Measurements from ENCODE around the gene NPBWR2. TPM values are rescaled to one million over a fixed set of nuclear protein-coding genes. Genes with fewer than 3 reads are reported as not detected.
"Not testable (repeated sequence)": the region's sequence is repeated elsewhere in the genome, so short reads cannot be mapped to it uniquely, and the experiment has no call there.

Gene NPBWR2
- total RNA-seq, 1 donor: not detected

DNA sequence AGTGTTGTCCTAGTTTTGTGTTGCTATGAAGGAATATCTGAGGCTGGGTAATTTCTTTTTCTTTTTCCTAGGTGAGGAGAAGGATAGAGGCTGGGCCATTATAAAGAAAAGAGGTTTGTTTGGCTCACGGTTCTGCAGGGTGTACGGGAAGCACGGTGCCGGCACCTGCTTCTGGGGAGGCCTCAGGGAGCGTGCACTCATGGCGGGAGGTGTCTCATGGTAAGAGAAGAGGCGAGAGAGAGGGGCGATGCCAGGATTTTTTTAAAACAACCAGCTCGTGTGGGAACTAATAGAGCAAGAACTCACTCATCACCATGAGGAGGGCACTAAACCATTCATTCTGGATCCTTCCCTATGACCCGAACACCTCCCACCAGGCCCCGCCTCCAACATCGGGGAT is 14.2 kb upstream of the NPBWR2 start:
- H3K4me3 ChIP-seq (ENCODE audit: low read depth, low read length): no peak overlapping the region
- DNase-seq (ENCODE audit: low read depth): no peak
- TF ChIP-seq, protein P1, sequence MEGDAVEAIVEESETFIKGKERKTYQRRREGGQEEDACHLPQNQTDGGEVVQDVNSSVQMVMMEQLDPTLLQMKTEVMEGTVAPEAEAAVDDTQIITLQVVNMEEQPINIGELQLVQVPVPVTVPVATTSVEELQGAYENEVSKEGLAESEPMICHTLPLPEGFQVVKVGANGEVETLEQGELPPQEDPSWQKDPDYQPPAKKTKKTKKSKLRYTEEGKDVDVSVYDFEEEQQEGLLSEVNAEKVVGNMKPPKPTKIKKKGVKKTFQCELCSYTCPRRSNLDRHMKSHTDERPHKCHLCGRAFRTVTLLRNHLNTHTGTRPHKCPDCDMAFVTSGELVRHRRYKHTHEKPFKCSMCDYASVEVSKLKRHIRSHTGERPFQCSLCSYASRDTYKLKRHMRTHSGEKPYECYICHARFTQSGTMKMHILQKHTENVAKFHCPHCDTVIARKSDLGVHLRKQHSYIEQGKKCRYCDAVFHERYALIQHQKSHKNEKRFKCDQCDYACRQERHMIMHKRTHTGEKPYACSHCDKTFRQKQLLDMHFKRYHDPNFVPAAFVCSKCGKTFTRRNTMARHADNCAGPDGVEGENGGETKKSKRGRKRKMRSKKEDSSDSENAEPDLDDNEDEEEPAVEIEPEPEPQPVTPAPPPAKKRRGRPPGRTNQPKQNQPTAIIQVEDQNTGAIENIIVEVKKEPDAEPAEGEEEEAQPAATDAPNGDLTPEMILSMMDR (IDR thresholded peaks at IDR 0.05; ENCODE audit: insufficient read depth, low read depth, low read length): no peak

DNA sequence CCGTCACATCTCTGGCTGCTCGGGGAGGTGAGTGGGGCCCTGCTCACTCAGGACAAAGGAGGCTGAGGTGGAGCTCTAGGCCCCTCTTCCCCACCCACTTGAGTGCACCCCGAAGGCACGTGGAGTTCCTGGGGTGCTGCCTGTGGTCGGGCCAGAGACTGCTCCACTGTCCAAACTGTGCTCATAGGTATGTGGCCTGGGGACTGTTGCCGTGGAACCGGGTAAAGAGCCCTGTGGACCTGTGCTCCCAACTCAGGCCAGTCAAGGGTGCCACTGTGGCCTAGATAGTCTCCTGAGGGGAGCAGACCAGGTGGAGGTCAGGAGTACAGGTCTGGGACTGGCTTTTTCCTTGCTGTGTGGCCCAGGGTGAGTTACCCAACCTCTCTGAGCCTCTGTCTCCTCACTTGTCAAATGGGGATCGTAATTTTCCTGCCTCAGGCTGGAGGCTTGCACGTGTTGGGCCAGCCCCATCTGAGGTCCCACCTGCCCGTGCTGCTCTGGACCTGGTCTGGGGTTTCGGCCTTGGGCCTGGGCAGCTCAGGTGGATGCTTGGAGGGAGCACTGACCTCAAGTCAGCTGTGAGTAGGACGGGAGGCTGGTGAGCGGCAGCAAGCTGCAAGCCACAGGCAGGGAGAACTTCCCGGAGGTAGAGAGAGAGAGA is 12.4 kb upstream of the NPBWR2 start:
- DNase-seq (ENCODE audit: low read depth): no peak
- H3K4me3 ChIP-seq (ENCODE audit: low read depth, low read length): no peak overlapping the region
- TF ChIP-seq, protein P1 (IDR thresholded peaks at IDR 0.05; ENCODE audit: insufficient read depth, low read depth, low read length): no peak

DNA sequence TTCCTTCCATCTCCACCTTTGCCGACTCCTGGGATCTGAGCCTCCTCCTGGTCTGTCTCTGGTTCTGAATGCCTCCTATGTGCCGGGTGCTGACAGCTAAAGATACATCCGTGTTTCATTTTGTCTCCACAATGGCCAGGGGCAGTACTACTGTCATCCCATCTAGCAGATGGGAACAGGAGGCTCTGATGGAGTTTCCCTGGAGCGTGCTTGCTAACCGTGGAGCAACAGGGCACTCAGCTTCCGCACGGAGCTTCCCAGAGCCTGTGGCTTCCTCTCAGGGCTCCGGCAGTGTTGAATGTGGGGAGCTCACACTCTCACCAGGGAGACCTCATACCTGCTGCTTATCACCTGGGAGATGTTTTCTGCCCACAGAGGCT is 11.9 kb upstream of the NPBWR2 start:
- DNase-seq (ENCODE audit: low read depth): no peak
- TF ChIP-seq, protein P1 (IDR thresholded peaks at IDR 0.05; ENCODE audit: insufficient read depth, low read depth, low read length): no peak
- no peak overlapping the region for H3K4me3 ChIP-seq (ENCODE audit: low read depth, low read length)

DNA sequence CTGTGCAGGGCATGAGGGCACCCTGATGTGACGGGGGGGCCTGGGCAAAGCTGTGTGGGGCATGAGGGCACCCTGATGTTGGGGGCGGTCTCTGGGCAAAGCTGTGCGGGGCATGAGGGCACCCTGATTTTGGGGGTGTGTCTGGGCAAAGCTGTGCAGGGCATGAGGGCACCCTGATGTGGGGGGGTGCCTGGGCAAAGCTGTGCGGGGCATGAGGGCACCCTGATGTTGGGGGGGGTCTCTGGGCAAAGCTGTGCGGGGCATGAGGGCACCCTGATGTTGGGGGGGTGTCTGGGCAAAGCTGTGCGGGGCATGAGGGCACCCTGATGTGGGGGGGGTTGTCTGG is 10.0 kb upstream of the NPBWR2 start:
- not testable (repeated sequence) for H3K4me3 ChIP-seq (ENCODE audit: low read depth, low read length); DNase-seq (ENCODE audit: low read depth)

DNA sequence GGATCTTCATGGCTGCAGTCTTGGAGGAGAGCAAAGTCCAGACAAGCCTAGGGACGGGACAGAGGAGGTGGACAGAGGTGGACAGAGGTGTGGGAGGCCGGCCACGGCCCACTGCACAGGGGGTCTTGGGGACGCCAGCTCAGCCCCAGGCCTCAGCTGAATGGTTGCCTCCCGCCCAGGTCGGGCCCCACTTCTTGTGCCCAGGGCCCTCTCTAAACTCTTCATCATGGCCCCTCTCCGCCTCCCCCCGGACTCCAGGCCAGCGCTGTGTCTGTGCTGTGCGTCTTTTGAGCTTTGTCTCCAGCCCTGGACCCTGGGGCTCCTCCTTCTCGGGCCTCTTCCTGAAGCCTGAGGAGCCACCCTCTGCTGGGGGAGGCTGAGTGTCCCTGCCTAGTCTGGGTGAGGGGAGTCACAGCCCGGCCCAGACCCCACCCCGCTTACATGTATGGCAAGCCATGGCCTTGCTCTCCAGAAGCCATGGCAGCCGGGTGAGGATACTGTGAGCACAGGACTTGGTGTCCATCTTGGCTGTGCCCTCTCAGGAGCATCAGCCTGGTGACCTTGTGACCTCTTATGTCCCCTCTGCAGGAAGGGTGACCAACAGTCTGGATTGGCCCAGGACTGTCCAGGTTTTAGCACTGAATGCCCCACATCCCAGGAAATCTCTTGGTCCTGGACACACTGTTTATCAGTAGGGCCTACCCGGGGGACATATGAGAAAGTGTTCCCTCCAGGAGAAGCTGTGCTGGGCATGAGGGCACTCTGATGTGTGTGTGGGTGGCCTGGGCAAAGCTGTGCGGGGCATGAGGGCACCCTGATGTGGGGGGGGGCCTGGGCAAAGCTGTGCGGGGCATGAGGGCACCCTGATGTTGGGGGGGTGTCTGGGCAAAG is 9.4 kb upstream of the NPBWR2 start:
- no peak for DNase-seq (ENCODE audit: low read depth)
- H3K4me3 ChIP-seq (ENCODE audit: low read depth, low read length): no peak overlapping the region
- TF ChIP-seq, protein P1 (IDR thresholded peaks at IDR 0.05; ENCODE audit: insufficient read depth, low read depth, low read length): no peak

DNA sequence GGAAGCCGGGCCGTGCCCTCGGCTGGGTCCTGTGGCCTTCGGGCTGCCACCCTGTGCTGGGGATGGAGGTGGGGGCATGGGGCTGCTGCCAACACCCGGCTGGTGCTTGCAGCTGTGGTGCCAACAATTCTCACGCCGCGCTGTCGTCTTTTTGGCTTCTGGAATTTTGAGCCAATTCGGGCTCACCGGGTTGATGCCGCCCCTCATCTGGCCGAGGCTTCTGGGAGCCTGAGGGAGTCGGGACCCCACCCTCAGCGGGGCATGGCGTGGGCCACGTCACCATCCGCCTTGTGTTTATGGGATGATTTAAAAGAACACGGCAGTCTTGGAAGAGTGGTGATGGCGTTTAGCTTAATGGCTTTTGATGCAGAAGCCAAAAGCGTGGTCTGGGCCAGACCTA is 8.7 kb upstream of the NPBWR2 start:
- TF ChIP-seq, protein P1 (IDR thresholded peaks at IDR 0.05; ENCODE audit: insufficient read depth, low read depth, low read length): no peak
- DNase-seq (ENCODE audit: low read depth): no peak
- no peak overlapping the region for H3K4me3 ChIP-seq (ENCODE audit: low read depth, low read length)

DNA sequence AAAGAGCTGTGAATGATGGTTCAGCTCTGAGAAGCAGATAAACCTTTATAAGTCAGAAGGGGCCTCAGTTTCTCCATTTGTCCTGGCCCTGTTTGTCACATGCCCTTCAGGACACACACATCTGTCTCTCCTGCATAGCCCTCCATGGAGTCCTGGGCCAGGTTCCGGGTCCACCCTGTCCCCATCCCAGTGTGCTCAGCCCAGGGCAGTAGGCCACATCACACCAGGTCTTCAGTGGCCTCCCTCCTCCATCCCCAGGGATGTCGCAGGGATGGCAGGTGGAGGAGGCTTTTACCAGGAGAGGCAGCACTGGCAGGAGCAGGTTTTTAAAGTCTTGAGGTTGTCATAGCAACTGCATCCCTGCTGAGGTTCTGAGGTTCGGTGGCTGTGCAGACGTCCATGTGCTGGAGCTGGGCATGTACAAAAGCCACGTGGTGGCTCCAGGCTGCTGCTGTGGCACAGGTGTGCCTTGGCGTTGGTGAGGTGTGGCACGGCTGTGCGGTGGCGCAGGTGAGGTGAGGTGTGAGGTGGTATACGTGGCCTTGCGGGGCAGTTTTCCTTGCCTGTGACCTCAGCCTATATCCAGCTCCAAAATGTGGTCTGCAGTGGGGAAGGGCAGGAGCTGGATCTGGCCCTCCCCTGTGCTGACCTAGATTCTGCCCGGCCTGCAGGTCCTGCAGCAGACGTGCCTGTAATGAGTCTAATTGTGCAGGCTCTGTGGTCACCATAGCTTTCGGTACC is 8.0 kb upstream of the NPBWR2 start:
- TF ChIP-seq, protein P1 (IDR thresholded peaks at IDR 0.05; ENCODE audit: insufficient read depth, low read depth, low read length): no peak
- H3K4me3 ChIP-seq (ENCODE audit: low read depth, low read length): no peak overlapping the region
- no peak for DNase-seq (ENCODE audit: low read depth)

Measured in fibroblast of villous mesenchyme (primary cell).